IPS-NIHi11 (cell line): ENCODE data around the gene CNN2.
A peak's percentile ranks its signal among the peaks of the same experiment; 100 is the strongest.

Experiments
- DNase-seq: peaks from one replicate; pipeline ENCODE4 v3.0.0; 2012; ENCODE audit warnings: mixed read lengths, low spot score

The CNN2 gene

GRCh38 chr19:1049106-1049505, 22.7 kb downstream of the CNN2 start:
- DNase-seq, result no peak

- DNase-seq, result no peak
Observed at GRCh38 chr19:1049800-1050199, 23.4 kb downstream of the CNN2 start.

GRCh38 chr19:1050989-1051788, 24.8 kb downstream of the CNN2 start:
- DNase-seq, result no peak

- DNase-seq, result no peak
Observed at GRCh38 chr19:1051791-1052190, 25.4 kb downstream of the CNN2 start.

GRCh38 chr19:1052349-1052975, 26.1 kb downstream of the CNN2 start:
- DNase-seq, result no peak

GRCh38 chr19:1053176-1054101, 27.0 kb downstream of the CNN2 start:
- no peak for DNase-seq

- DNase-seq, result no peak
Observed at GRCh38 chr19:1054102-1055027, 28.0 kb downstream of the CNN2 start.

- DNase-seq, result no peak
Observed at GRCh38 chr19:1055028-1055425, 28.6 kb downstream of the CNN2 start.

GRCh38 chr19:1055886-1056620, 29.6 kb downstream of the CNN2 start:
- no peak for DNase-seq

GRCh38 chr19:1057176-1057855, 30.9 kb downstream of the CNN2 start:
- DNase-seq, result no peak

- no peak for DNase-seq
Observed at GRCh38 chr19:1058112-1058511, 31.7 kb downstream of the CNN2 start.

GRCh38 chr19:1060689-1061088, 34.3 kb downstream of the CNN2 start:
- no peak for DNase-seq

- DNase-seq, result no peak
Observed at GRCh38 chr19:1061987-1062386, 35.6 kb downstream of the CNN2 start.

- peak; percentile 65 for DNase-seq
Observed at GRCh38 chr19:1062387-1063029, 36.1 kb downstream of the CNN2 start.

GRCh38 chr19:1063030-1063908, 36.9 kb downstream of the CNN2 start:
- DNase-seq, result no peak

GRCh38 chr19:1063909-1064660, 37.7 kb downstream of the CNN2 start:
- peak; percentile 77 for DNase-seq

- peak; percentile 83 for DNase-seq
Observed at GRCh38 chr19:1064661-1065605, 38.5 kb downstream of the CNN2 start.
